DND-41 (cell line): ENCODE measurements around the gene PTPRG.

Experiments used
- CTCF ChIP-seq: IDR thresholded peaks from 2 replicates; pipeline ENCODE4 v1.5.1; 2012; ENCODE audit warnings: borderline replicate concordance, low read length, moderate library complexity, mild to moderate bottlenecking; ENCODE audit not compliant: poor library complexity, severe bottlenecking; ENCODE audit errors: extremely low read depth
- EZH2 ChIP-seq: IDR thresholded peaks from 3 replicates; pipeline ENCODE4 v1.6.1; 2012; ENCODE audit warnings: borderline replicate concordance, low read depth, mild to moderate bottlenecking, moderate library complexity, low read length, inconsistent platforms; ENCODE audit not compliant: severe bottlenecking

- no peak for TF ChIP-seq CTCF
- TF ChIP-seq EZH2, result no peak
These were observed 304.2 kb downstream of the PTPRG start for GRCh38 chr3:61865466-61866152.
